GDM1 (cell line): Measurements from ENCODE around the gene FBXL12.
"Not testable (repeated sequence)": the region's sequence is repeated elsewhere in the genome, so short reads cannot be mapped to it uniquely, and the experiment has no call there.

Source experiments
- DNase-seq: peaks from one replicate; lab custom pipeline; 2025; lab: John Stamatoyannopoulos, UW

Gene FBXL12

DNA sequence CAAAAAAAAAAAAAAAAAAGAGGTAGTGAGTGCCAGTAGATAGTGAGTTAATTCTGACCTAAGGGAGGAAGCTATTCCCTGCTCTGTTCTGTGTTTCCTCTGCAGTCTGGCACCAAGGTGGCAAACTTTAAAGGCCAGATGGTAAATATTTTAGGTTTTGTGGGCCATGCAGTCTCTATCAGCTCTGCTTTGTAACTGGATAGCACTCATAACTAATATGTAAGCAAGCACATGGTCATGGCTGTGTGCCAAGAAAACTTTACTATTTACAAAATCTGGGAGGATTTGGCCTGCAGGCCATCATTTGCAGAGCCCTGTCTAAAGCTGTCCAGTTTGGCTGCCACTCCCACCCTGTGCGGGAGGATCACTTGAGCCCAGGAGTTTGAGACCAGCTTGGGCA, 20.5 kb upstream of the FBXL12 start:
- no peak for DNase-seq

DNA sequence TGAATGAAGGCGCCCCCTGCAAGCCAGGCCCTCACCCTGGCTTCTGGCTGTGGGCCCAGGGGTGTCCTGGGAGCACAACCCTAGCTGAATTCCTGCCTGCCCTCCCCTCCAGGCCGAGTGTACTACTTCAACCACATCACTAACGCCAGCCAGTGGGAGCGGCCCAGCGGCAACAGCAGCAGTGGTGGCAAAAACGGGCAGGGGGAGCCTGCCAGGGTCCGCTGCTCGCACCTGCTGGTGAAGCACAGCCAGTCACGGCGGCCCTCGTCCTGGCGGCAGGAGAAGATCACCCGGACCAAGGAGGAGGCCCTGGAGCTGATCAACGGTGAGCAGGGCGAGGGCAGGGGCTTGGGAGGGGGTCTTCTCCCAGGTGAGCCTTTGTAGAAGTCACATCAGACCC, 19.4 kb upstream of the FBXL12 start:
- DNase-seq: no peak

DNA sequence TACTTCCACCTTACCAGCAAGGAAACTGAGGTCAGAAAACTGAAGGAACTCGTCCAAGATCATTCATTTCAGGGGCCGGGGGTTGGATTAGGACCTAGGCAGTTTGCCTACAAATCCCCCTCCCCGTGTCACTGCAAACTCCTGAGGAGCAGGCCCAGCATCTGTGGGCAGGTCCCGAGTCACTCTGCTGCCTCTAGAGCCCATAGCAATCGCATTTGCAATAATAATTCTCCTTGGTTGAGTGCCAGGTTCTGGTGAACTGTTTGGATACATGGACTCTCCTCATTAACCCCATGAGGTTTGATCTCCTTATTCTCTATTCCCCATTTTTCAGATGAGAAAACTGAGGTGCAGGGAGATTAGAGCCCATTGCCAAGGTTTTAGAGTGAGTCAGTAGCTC, 17.1 kb upstream of the FBXL12 start:
- DNase-seq: no peak

DNA sequence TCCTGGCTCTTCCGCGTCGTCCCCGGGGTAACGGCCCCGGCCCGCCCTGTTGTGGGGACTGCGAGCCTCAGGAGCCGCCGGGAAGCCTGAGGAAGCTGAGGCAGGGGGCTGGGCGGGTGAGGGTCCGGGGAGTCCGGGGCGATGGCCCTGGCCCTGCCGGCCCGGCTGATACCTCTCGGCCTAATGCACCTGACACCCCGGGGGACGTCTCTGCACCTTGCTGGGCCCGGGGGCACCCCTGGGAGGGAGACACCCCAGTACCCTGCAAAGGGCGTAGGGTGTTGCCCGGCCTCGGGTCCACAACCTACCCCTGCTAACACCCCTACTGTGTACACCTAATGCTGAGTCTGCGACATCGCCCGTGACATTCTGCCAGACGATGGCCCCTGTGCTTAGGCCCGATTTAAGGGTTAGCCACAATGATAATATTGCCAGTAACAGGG, 16.6 kb upstream of the FBXL12 start:
- DNase-seq: no peak

DNA sequence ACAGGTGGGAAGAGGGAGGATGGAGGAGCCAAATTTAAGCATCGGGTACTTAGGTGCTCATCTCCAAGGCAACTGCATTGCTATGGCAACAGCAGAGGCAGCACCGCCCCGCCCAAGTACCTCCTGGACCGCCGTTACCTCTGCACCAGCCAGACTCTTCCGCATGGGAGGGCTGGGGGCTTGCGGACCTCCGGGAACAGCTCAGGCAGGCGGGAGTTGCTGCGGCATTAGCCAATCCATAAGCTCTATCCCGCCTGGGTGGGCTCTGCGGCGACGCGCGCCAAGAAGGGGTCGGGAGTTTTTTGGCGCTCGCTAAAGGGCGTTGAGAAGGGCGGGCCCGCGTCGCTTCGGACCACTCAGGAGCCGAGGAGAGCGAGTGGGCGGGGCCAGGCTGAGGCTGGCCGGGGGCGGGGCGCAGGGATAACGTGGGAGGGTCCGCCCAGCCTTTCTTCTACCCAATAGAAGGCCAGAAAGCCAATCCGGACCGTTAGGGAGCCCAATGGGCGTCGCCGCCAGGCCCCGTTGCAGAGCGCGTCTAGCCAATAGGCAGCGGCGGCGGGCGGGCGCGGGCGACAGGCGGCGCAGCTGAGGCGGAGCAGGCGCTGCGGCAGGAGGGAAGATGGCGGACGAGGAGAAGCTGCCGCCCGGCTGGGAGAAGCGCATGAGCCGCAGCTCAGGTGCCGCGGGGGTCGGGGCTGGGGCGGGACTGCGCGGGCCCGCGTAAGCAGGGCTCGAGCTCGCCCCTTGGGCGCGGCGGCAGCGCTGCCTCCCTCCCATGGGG, 16.0 kb upstream of the FBXL12 start, which contains the start of gene PIN1:
Gene PIN1, plus strand, starts transcription at position 593 of the 781 bp plus-strand sequence. Its CDS starts 27 bp downstream, at position 620.
- peak; percentile 99 for DNase-seq

DNA sequence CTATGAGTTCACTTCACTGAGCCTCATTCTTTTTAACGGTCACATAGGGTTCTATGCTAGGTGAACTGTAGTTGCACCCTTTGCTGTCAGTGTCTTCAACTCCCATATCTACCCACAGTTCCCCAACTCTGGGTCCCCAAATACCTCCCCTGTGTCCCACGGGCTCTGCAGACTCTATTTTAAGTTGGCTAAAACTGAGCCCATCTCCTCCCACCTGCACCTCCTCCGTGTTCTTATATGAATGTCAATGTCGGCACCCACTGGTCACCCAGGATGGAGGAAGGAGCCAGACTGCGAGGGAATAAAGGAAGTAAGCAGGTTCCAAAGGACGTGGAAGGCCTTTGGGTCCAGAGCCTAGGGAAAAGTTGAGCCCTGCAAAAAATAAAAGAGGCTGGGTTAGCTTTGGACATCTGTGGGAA, 15.4 kb upstream of the FBXL12 start:
- DNase-seq: no peak

DNA sequence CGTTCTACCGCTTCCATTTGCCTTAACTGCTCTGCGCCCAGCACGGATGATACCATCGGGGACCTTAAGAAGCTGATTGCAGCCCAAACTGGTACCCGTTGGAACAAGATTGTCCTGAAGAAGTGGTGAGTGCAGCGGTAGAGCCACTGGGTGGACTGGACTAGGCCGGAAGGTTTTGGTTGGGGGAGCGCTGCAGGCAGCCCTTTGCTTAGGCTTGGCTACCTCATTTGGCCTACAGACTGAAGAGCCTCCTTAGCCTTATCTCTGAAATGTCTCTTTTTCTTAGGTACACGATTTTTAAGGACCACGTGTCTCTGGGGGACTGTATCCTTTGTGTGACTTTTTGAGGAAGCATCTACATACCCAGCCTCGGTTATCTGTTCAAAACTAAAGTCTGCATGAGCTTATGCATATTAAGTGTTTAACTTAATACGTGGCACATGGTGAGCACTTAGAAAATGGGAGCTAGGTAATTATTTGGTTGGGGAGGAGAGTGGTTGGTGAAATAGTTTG, 9.7 kb upstream of the FBXL12 start:
- no peak for DNase-seq

DNA sequence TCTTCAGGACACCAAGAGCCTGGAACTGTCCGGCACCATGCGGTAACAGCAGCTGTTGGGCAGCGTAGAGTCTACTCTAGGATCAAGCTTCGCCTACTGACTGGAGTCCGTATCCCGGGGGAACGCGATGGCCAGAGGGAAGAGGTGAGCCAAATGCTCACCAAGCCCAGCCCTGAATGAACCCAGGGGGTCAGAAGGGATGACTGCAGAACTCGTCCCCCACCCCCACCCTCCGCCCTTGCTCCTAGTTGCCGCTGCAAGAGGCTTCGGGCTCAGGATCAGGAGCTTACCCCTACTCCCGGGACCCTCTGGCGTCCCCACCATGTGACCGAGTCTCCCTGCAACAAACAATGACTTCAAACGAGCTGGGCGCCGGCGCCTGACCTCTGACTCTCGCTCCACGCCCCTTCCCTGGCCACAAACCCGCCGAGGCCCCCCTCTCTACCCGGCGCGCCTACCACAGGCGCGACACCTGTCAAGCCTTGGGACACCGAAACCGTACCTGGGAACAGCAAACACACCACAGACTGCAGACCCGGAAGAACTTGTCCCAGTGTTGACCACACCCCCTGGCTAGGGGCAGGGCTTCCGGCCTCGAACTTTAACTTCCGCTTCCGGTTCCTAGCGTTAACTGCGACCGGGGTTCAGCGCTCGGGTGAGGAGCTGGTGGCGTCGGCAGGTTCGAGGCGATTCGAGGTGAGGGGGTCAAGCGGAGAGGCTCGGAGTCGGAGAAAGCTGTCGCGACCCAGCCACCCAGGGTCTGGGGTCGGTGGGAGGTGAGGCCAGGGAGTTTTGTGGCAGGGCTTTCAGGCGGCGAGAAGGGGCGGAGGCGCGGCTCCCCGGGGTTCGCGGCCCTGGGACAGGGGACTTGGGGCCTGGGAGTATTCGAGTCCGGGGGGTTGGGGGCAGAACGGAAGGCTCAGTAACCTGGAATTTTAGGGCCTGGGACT, 8.7 kb upstream of the FBXL12 start, which contains the start of gene UBL5:
Gene UBL5, plus strand, starts transcription at position 630 of the 950 bp plus-strand sequence. CDS start 420 bp downstream, outside the sequence.
- peak; percentile 80 for DNase-seq

DNA sequence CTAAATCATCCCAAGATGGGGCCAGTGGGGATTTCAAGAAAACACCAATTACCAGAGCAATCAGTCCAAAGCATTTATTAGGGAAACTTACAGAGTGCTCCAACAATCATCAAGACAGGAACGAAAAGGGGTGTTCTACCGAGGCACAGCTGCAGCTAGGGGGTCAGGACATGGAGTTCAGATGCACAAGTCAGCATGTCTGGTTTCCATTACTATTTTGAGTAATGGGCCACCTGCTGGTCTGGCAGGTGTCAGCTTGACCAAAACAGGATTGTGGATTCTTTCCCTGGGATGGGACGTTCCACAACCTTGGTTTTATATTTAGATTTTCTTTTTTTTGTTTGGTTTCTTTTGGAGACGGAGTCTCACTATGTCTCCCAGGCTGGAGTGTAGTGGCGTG, 4.9 kb upstream of the FBXL12 start:
- no peak for DNase-seq

DNA sequence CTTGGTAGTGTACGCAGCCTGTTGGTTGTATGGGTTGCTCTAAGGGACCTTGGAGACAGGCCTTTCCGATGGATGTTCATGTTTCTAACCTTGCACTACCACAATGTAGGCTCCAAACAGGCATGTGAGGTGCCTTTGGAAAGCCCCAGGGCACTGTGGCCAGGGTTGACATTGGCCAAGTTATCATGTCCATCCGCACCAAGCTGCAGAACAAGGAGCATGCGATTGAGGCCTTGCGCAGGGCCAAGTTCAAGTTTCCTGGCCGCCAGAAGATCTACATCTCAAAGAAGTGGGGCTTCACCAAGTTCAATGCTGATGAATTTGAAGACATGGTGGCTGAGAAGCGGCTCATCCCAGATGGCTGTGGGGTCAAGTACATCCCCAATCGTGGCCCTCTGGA, 1.2 kb upstream of the FBXL12 start:
- DNase-seq: not testable (repeated sequence)

DNA sequence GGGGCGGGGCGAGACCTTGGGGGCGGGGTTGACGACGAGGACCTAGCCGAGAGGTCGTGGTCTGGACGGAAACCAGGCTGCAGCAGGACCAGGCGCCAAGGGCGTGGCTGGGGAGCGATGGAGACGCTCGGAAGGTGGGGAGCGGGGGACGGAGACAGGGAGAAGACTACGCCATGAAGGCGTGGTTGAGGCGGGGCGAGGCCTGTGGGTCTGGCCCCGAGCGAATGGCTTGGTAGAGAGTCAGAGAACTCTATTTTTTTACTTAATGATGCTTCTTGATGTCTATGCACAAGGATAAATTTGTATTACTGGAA, 674 bp upstream of the FBXL12 start:
- DNase-seq: no peak

DNA sequence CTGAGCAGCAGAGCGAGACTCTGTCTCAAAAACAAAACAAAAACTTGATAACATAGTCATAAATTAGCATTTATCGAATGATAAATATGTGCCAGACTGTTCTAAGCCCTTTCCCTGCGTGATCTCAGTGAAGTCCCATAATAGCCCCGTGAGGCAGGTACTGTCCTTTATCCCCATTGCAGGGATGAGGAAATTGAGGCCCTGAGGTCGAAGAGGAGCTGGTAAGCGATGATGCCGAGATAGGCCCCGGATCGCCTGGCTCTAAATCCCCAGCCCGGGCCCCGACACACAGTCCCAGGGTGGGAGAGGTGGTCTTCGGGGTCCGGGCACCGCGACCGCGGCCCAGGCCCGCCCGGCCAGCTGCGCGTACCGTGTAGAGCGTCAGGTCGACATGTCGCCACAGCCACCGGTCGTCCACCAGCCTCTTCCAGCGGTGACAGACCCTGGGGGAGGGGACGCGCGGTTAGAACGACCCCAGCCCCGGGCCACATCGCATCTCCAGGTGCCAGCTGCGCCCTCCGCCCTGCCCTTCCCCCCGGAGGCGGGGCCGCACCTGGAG, 625 bp downstream of the FBXL12 start:
- DNase-seq: no peak

DNA sequence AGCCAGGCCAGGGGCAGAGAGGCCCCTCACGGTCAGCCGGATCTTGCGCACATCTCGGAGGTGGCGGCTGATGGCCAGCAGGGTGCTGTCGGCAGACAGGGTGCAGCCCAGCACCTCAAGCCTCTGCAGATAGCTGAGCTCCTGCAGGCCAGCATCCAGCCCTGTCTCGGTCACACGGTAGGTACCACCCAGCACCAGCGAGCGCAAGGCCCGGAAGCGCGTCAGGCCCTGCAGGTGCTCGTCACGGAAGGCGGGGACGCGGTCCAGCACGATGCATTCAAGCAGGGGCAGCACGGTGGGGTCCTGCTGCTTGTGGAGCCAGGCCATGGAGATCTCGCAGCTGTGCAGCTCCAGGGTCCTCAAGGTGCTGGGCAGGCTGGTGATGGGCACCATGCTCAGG, 7.7 kb downstream of the FBXL12 start:
- no peak for DNase-seq

DNA sequence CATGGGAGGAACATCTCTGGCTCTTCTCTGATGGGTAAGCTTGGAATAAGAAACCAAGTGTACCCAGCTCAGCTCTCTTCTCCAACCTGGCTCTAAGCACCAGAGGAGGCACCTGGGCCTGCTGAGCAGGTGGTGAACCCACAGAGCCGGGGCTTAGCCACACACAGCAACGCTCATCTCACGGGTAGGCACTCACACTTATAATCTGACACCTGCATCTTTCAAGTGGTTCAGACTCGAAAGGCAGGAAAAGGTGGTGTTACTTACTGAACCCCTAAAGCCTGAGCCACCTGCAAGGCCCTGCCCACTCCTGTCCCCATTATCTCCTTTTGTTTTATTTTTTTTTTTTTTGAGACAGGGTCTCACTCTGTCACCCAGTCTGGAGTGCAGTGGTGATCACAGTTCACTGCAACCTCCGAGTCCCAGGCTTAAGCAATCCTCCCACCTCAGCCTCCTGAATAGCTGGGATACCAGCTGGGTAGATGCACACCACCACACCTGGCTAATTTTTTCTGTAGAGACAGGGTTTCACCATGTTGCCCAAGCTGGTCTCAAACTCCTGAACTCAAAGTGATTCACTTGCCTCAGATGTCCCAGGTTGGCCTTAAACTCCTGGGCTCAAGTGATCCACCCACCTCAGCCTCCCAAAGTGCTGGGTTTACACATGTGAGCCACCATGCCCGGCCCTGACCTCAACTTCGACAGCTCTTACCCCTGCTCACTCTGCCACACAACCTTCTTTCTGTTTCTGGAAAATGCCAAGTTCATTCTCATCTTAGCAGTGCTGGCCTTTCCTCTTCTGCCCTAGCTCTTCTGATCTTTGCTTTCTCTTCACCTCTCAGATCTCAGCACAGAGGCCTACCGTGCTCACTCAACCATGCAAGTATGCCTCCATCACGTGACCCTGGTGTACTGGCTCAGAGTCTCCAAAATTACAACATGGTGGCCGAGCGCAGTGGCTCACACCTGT, 9.7 kb downstream of the FBXL12 start:
- no peak for DNase-seq

DNA sequence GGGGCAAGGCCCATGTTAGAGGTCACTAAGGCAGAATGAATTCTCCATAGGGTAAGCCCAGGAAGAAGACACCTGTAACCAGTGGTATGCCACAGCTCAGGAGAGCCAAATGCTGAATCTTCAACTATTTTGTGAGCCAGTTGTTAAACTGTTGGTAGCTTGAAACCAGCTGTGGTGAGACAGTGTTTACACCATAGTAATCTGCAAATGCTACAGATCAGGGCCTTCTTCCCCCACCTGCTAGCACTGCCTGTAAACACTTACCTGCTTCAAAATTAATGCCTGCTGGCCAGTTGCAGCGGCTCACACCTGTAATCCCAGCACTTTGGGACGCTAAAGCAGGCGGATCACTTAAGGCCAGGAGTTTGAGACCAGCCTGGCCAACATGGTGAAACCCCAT, 12.1 kb downstream of the FBXL12 start:
- DNase-seq: no peak

DNA sequence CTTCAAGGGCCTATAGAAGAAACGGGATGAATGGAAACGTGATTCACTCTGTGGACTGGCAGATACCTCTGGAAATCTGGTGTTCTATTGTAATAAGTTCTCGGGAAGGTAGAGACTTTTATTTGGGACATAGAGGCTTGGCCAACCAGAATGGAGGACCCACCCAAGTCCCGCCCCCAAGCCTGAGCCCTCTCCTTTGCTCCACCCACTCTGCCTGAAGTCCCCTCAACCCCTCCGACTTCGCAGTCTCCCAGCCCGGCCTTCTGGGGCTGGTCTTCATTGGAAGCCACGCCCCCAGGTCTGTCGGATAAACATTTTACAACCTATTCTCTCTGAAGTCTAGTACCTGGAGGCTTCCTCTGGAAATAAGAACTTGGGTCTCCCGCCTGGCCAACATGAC, 16.9 kb downstream of the FBXL12 start:
- no peak for DNase-seq

DNA sequence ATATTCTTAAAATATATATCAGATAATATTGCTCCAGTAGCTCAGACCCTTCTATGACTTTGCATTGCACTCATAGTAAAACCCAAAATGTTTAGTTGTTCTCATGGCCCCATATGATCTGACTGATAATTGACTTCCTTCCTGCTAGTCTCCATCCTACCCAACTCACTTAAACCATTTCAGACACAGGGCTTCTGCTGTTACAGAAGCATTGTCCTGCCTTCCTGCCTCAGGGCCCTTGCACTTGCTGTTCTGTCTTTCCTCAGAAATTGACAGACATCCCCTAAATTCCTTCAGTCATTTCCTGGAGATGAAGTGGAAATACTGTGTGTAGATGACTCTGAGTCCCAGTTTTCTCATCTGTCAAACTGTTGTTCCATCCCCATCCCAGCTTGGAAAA, 19.7 kb downstream of the FBXL12 start:
- no peak for DNase-seq

DNA sequence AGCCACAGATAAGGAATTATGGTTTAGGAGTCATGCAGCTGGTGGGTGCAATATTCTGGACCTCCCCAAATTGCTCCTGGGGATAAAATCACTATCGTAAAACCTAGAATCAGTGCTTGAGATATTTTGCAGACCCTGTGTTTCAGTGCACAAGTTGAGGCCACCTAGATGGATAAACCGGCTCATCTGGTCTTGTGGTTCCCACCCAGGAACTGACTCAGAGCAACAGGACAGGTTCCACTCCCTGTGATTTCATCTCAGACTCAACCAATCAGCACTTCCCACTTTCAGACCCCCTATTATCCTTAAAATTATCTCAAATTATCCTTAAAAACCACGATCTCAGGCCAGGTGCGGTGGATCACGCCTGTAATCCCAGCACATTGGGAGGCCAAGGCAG, 21.0 kb downstream of the FBXL12 start:
- no peak for DNase-seq

DNA sequence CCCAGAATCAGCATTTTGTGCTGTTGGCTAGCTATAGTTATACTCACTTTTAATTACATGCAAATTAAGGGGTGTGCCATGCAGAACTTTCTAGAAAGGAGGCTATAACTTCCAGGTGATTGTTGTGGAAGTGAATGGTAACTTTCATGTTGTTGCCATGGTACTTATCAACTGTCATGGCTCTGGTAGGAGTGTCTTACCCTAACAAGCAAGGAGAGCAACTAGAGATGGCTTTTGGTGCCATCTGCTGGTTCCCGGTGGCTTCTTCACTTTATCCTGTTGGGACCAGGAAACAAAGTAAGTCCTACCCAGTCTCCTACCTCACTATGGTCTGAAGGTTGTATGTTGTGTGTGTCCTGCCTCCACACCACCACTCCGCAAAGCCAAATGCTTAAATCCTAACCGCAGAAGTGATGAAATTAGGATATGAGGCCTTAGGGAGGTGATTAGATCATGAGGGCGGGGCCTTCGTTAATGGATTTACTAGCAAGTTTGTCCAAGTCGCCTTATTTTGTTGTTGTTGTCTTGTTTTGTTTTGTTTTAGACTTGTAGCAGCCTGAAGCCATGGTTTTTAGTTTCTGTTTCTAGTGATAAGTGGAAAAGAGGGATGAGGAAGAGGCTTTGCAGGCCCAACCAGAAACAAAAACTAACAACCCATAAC, 22.6 kb downstream of the FBXL12 start:
- peak; percentile 83 for DNase-seq

DNA sequence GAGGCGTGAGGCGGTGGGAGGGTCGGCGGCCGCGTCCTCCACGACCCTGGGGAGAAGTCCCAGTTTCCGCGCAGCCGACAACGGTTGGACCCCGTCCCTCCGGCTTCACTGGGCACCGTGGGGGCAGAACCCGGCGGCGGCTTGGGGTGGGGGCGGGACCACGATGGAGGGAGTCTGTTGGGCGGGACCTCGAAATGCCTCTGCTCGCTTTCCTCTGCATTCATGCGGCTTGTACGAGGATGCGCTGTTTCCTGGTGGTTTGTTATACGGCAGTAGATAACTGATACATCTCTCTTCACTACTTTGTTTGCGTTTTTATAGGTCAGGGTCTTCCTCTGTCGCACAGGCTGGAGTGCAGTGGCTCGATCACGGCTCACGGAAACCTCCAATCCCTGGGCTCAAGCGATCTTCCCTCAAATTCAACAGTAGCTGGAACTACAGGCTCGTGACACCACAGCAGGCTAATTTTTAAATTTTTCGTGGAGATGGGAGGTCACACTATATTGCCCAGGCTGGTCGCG, 25.7 kb downstream of the FBXL12 start:
- peak; percentile 55 for DNase-seq
